A549 (cell line): ENCODE data around the gene SLX9. TPM values are rescaled to one million over a fixed set of nuclear protein-coding genes. Genes with fewer than 3 reads are reported as not detected.

ENCODE experiments used
- ATAC-seq, 2 experiments: fragments of 200-7000 bp in 1 of 2; fragments of >200 bp in 1 of 2; cut with Nextera tagmentation in 1 of 2; cut with Tn5 transposase in 1 of 2; 3 replicates each; pipeline versions ENCODE4 v1.8.0 to v1.9.1; 2018 to 2020; ENCODE audit warnings: mild to moderate bottlenecking in 1 of 2, moderate library complexity in 1 of 2
- CTCF ChIA-PET: fragments of 300-600 bp; sonication (Branson Sonifier 250); formaldehyde crosslinking; extraction: SDS; loops from one replicate; lab custom pipeline; 2021; ENCODE audit warnings: antibody characterized with exemption, inconsistent platforms; lab: Yijun Ruan, JAX
- POLR2A ChIA-PET: fragments of 350-600 bp; formaldehyde crosslinking; extraction: SDS; loops from one replicate; lab custom pipeline; 2021; ENCODE audit warnings: antibody characterized with exemption, inconsistent platforms; lab: Yijun Ruan, JAX
- DNase-seq, 2 experiments: peaks; one replicate each; pipeline versions ENCODE4 v3.0.0 to v3.0.0-alpha.2; 2011 to 2016; ENCODE audit warnings: low read depth in 1 of 2, low spot score in 1 of 2
- FAIRE-seq: peaks from 2 replicates; lab custom pipeline; 2011; peaks lifted over from hg19 to GRCh38; lab: Jason Lieb, UNC
- H3K27ac ChIP-seq, 2 experiments: fragments of >200 bp; sonication (Bioruptor Twin); formaldehyde crosslinking; 3 replicates each; pipeline ENCODE4 v1.5.1; 2016 to 2017
- H3K4me1 ChIP-seq: fragments of >200 bp; sonication (Bioruptor Twin); formaldehyde crosslinking; 3 replicates; pipeline ENCODE4 v1.6.1; 2016
- H3K4me2 ChIP-seq: fragments of >200 bp; sonication (Bioruptor Twin); formaldehyde crosslinking; 3 replicates; pipeline ENCODE4 v1.6.1; 2016
- H3K4me3 ChIP-seq: fragments of >200 bp; sonication (Bioruptor Twin); formaldehyde crosslinking; 3 replicates; pipeline ENCODE4 v1.5.1; 2016
- H3K9me3 ChIP-seq: fragments of >200 bp; sonication (Bioruptor Twin); formaldehyde crosslinking; 3 replicates; pipeline ENCODE4 v1.6.1; 2016
- CEBPB ChIP-seq, 2 experiments: fragments of >200 bp in 1 of 2; sonication (Bioruptor Twin) in 1 of 2; formaldehyde crosslinking in 1 of 2; IDR thresholded peaks; 2 replicates each; pipeline ENCODE4 v1.6.1; 2012 to 2016
- CHD2 ChIP-seq: fragments of 150-350 bp; IDR thresholded peaks from 2 replicates; pipeline ENCODE4 v1.6.1; 2014; ENCODE audit warnings: low read length; ENCODE audit not compliant: partially characterized antibody
- EHF ChIP-seq: fragments of 250-450 bp; sonication (Bioruptor Pico); IDR thresholded peaks from 2 replicates; pipeline ENCODE4 v1.5.0; 2020; ENCODE audit warnings: mild to moderate bottlenecking
- ESRRA ChIP-seq: fragments of 150-350 bp; IDR thresholded peaks from 2 replicates; pipeline ENCODE4 v1.6.1; 2014; ENCODE audit warnings: mild to moderate bottlenecking, low read length, borderline replicate concordance
- HDAC2 ChIP-seq: fragments of 200-600 bp; sonication (generic); IDR thresholded peaks from 2 replicates; pipeline ENCODE4 v1.6.1; 2016
- HEYL ChIP-seq: fragments of 250-450 bp; sonication (Bioruptor Pico); IDR thresholded peaks from 2 replicates; pipeline ENCODE4 v1.8.0; 2021; ENCODE audit warnings: mild to moderate bottlenecking, moderate library complexity
- HOXB13 ChIP-seq: fragments of 250-450 bp; sonication (Bioruptor Pico); IDR thresholded peaks from 2 replicates; pipeline ENCODE4 v1.5.0; 2020; ENCODE audit warnings: low read depth, mild to moderate bottlenecking, moderate library complexity
- POLR2A ChIP-seq: IDR thresholded peaks from 2 replicates; pipeline ENCODE4 v1.6.1; 2012; ENCODE audit warnings: mild to moderate bottlenecking, low read length
- RAD21 ChIP-seq, 2 experiments: fragments of >200 bp in 1 of 2; sonication (Bioruptor Twin) in 1 of 2; formaldehyde crosslinking in 1 of 2; IDR thresholded peaks in 1 of 2; conservative IDR thresholded peaks in 1 of 2; 2 replicates in 1 of 2; 3 replicates in 1 of 2; pipeline ENCODE4 v1.6.1; 2012 to 2018; ENCODE audit warnings: inconsistent platforms in 1 of 2
- RNF2 ChIP-seq: fragments of 200-600 bp; sonication (generic); IDR thresholded peaks from 2 replicates; pipeline ENCODE4 v1.6.1; 2016; ENCODE audit warnings: low read depth, mild to moderate bottlenecking, antibody characterized with exemption, moderate library complexity, borderline replicate concordance
- SMC3 ChIP-seq: fragments of >200 bp; sonication (Bioruptor Twin); formaldehyde crosslinking; IDR thresholded peaks from 3 replicates; pipeline ENCODE4 v1.6.1; 2018; ENCODE audit warnings: inconsistent platforms
- TFCP2L1 ChIP-seq: fragments of 250-450 bp; sonication (Bioruptor Pico); IDR thresholded peaks from 2 replicates; pipeline ENCODE4 v1.5.0; 2021; ENCODE audit warnings: mild to moderate bottlenecking
- ZFP36 ChIP-seq: fragments of 450-650 bp; IDR thresholded peaks from 2 replicates; pipeline ENCODE4 v1.6.1; 2014; ENCODE audit warnings: borderline replicate concordance; ENCODE audit not compliant: partially characterized antibody
- WGBS: methylation state at CpG from one replicate; pipeline ENCODE4 v1.1.6; 2017; ENCODE audit errors: missing lambda C conversion rate; 5-methylcytosine and 5-hydroxymethylcytosine counted together
- polyA plus RNA-seq, 4 experiments: library from polyadenylated mRNA; depleted of rRNA in 3 of 4; stranded (reverse); fragments of >200 nt; fragmentation: RNase III in 1 of 4; extraction: RNeasy Plus Mini Kit Qiagen cat#74134 plus additional on column Dnase treatment in 1 of 4; gene quantifications; 2 replicates in 3 of 4; 3 replicates in 1 of 4; pipeline ENCODE4 v1.2.3, GENCODE V29; 2011 to 2017
- TF ChIP-seq, protein P1 (sequence below): IDR thresholded peaks from 2 replicates; pipeline ENCODE4 v1.6.1; 2012; ENCODE audit warnings: low read depth, borderline replicate concordance
- TF ChIP-seq, protein P2 (sequence below): fragments of >200 bp; sonication (Bioruptor Twin); formaldehyde crosslinking; IDR thresholded peaks from 2 replicates; pipeline ENCODE4 v1.6.1; 2016
- TF ChIP-seq, protein P3 (sequence below): fragments of >200 bp; sonication (Bioruptor Twin); formaldehyde crosslinking; IDR thresholded peaks from 3 replicates; pipeline ENCODE4 v1.5.1; 2016

The SLX9 gene
- polyA plus RNA-seq, 2 of the 4 experiments (the other 2 are of a cell fraction): 26.9 to 40.6 TPM

DNA sequence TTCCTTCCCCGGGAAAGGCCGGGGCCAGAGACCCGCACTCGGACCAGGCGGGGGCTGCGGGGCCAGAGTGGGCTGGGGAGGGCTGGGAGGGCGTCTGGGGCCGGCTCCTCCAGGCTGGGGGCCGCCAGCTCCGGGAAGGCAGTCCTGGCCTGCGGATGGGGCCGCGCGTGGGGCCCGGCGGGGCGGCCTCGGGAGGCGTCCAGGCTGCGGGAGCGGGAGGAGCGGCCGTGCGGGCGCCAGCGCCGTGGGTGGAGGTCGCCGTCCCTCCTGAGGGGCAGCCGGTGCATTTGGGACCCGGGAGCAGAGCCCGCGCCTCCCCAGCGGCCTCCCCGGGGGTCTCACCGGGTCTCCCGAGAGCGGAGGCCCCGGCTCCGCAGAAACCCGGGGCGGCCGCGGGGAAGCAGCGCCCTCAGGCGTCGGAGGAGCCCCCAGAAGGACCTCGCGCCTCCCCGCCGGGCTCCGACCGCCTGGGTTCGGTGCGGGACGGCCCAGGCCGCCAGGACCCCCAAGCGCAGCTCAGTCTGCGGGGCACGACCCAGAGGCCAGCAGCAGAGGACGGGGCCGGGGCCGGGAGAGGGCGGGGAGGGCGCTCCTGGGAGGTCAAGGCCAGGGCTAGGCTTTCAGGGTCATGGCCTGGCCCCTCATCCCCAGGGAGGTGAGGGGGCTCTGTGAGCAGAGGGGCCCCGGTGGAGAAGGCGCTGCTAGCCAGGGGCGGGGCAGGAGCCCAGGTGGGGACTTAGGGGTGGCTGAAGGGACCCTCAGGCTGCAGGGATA is 7.2 kb upstream of the SLX9 start:
- H3K4me2 ChIP-seq: peak overlapping the region; percentile 78
- peak overlapping the region; percentile 38 for H3K4me3 ChIP-seq
- CTCF ChIA-PET: interaction anchor here (0.7 to 5.1 kb wide), 28 partner anchors 13 to 557 kb away, joined by 3 to 50 read pairs (median 3); partner anchors contain the start of genes SUMO3 and UBE2G2
- H3K4me1 ChIP-seq: peaks cover 26% of the 10 kb centered on the region
- TF ChIP-seq SMC3: peak; percentile 65
- TF ChIP-seq, protein P1, sequence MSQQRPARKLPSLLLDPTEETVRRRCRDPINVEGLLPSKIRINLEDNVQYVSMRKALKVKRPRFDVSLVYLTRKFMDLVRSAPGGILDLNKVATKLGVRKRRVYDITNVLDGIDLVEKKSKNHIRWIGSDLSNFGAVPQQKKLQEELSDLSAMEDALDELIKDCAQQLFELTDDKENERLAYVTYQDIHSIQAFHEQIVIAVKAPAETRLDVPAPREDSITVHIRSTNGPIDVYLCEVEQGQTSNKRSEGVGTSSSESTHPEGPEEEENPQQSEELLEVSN: no peak
- no peak for TF ChIP-seq CEBPB (IDR thresholded peaks at IDR 0.05)
- TF ChIP-seq CHD2: no peak
- TF ChIP-seq, protein P2, sequence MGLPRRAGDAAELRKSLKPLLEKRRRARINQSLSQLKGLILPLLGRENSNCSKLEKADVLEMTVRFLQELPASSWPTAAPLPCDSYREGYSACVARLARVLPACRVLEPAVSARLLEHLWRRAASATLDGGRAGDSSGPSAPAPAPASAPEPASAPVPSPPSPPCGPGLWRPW: no peak
- TF ChIP-seq, protein P3, sequence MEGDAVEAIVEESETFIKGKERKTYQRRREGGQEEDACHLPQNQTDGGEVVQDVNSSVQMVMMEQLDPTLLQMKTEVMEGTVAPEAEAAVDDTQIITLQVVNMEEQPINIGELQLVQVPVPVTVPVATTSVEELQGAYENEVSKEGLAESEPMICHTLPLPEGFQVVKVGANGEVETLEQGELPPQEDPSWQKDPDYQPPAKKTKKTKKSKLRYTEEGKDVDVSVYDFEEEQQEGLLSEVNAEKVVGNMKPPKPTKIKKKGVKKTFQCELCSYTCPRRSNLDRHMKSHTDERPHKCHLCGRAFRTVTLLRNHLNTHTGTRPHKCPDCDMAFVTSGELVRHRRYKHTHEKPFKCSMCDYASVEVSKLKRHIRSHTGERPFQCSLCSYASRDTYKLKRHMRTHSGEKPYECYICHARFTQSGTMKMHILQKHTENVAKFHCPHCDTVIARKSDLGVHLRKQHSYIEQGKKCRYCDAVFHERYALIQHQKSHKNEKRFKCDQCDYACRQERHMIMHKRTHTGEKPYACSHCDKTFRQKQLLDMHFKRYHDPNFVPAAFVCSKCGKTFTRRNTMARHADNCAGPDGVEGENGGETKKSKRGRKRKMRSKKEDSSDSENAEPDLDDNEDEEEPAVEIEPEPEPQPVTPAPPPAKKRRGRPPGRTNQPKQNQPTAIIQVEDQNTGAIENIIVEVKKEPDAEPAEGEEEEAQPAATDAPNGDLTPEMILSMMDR: peak; percentile 58
- TF ChIP-seq RAD21 (conservative IDR thresholded peaks at IDR 0.05 in 1 of 2, IDR thresholded peaks at IDR 0.05 in 1 of 2): peak; percentile 48 to 81
- DNase-seq: no peak
- POLR2A ChIA-PET: no interaction called here
- peak overlapping the region; percentile 75 to 98 for H3K27ac ChIP-seq
- H3K9me3 ChIP-seq: no peaks in the 10 kb centered on the region
- ATAC-seq: peak in 1 of 2 experiments; percentile 68; a peak in 3 of 6 replicates
- FAIRE-seq: no peak
- 16% methylated on average over 9 of the region's 68 CpGs for WGBS

DNA sequence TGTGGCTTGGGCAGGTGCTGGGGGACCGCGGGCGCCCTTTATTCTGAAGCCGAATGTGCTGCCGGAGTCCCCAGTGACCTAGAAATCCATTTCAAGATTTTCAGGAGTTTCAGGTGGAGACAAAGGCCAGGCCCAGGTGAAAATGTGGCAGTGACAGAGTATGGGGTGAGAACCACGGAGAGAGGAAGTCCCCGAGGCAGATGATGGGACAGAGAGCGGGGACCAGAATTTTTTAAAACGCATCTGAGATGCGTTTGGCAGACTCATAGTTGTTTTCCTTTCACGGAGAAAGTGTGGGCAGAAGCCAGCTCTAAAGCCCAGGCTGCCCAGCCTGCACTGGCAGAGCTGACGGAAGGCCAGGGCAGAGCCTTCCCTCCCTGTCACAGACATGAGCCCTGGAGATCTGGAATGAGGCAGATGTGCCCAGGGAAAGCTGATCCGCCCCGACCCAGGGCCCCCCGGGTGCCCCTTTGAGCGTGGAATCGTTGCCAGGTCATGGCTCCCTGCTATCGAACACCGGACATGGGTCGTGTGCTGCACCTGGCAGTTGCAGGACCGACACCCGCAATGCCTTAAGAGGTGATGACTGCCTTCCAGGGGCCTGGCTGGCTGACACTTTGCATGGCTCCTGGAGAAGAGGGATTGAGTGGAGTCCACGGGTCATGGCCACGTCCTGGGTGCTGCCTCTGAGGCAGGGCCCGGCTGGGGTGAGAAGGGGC is 6.5 kb upstream of the SLX9 start:
- ATAC-seq (no peak), FAIRE-seq (no peak), DNase-seq (no peak)
- 81% methylated on average over 13 of the region's 25 CpGs for WGBS
- Histone ChIP-seq H3K4me1 (peaks cover 18% of the 10 kb centered on the region), H3K4me2 (no peak overlapping the region; the same call in 1 of the 3 replicates), H3K4me3 (no peak overlapping the region), H3K9me3 (no peaks in the 10 kb centered on the region), H3K27ac (peak overlapping the region; percentile 75 to 98; a peak in 5 of 6 replicates)
- POLR2A ChIA-PET: no interaction called here
- CTCF ChIA-PET: interaction anchor here (0.7 to 5.1 kb wide), 17 partner anchors 15 to 557 kb away, joined by 3 to 50 read pairs (median 3); partner anchors contain the start of genes SUMO3 and UBE2G2
- no peak for TF ChIP-seq TFCP2L1 (CRISPR knock-in tag)
- TF ChIP-seq RNF2: no peak
- TF ChIP-seq ZFP36: no peak
- TF ChIP-seq HOXB13 (CRISPR knock-in tag): no peak
- TF ChIP-seq POLR2A: no peak
- TF ChIP-seq, protein P3: no peak
- no peak for TF ChIP-seq HDAC2
- TF ChIP-seq EHF (CRISPR knock-in tag): no peak
- no peak for TF ChIP-seq ESRRA
- no peak for TF ChIP-seq SMC3
- no peak for TF ChIP-seq HEYL (CRISPR knock-in tag)
